ENCODE data around the gene LIMS2.

Gene LIMS2, protein sequence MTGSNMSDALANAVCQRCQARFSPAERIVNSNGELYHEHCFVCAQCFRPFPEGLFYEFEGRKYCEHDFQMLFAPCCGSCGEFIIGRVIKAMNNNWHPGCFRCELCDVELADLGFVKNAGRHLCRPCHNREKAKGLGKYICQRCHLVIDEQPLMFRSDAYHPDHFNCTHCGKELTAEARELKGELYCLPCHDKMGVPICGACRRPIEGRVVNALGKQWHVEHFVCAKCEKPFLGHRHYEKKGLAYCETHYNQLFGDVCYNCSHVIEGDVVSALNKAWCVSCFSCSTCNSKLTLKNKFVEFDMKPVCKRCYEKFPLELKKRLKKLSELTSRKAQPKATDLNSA
- 0 to 8.4 (median 2.0) reads per million in 17 experiments for total RNA-seq

DNA sequence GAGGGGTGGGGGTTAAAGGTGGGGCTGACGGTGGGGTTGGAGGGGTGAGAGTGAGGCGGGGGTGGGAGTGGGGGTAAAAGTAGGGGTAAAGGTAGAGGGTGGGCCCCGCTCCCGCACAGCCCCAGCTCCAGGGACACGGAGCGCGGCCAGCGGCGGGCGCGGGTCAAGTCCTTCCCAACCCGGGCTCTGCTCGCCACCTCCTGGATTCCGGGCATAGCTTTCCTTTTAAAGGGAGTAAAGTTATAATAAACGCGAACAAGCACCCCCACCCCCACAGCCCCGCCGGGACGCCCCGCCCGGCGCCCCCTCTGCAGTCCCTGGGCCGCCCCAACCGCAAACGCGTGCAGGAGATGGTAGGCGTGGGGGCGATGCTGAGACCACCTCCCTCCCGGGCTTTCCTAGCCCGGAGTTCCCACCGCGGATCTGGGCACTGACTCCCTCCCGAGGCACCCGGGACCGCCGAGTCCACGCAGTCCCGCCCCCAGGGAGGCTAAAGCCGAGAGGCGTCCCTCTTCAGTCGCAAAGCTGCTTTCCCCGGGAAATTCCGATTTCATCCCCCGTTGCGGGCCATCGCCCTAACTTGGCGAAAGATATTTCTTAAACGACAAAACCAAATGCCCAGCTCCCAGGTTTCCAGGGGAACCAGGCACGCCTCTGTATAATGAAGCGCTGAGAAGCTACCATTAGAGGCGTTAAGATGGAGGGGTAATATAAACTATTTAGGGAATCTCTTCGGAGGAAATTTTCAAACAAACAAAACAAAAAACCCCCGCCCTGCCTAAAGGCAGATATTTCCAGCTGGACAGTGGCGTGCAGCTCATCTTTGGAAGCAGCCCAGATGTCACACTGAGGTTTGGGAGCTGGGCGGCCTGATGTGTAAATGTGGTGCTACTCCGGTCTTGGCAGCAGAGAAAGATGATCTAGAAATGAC lies at the start of gene LIMS2:
Gene LIMS2, minus strand, starts transcription at position 200 of the 931 bp plus-strand sequence. CDS start 506 bp downstream, outside the sequence.
- DNase-seq = peak in 3 of 4 experiments; percentile 15 to 49 (median 31)

DNA sequence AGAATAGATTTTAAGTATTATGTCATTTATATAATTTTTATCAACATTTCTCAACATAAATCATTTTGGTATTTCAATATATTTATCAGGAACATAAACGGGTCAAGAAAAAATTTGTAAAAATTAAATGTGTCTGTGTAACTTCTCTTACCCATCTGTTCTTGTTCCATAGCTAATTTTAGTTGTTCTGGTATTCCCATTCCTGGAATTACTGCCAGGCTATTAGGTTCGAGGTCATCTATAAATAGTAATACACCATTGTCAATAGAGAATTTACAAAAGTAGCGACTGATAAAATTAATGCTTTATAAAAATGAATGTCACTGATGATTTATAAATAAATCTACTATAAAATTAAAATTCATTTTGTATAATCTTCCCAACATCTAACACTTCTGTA lies 47.5 kb upstream of the LIMS2 start:
- no peak for DNase-seq

DNA sequence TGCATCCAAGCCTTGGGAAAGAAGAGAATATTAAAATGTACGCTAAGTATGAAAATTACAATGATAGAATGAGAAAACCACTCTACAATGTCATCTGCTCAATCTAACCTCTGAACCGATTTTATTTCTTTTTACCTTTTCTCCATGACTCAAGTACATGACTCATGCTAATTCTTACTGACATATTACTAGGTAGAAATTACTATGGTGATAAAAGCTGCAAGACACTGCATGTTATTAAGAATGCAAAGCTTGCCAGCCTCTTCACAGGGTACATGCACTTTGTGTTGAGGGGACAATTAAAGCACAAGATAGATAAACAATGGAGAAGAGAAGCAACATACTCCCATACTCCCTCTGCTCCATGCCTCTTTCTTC lies 46.6 kb upstream of the LIMS2 start:
- no peak for DNase-seq

DNA sequence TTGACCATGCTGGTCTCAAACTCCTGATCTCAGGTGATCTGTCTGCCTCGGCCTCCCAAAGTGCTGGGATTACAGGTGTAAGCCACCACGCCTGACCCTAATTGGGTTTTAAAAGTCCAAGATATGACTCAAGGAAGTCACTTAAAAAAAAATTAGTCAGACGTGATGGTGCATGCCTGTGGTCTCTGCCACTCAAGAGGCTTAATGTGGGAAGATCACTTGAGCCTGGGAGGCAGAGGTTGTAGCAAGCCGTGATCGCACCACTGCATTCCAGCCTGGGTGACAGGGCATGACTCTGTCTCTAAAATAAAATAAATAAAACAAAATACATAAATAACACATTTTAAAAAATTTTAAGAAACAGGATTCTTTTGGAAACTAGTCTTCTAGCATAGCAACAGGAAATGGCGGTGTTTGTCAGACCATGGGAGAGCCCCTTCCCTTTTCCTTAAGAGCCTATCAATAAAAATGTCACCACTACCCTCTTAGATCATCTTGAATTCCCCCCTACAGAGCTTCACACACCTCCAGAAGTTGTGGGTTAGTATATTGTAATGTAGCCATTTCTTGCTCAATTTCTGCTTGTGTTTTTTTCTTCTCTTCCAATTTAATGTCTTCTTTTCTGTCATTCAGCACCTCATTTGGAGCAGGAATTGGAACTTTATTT lies 46.1 kb upstream of the LIMS2 start:
- DNase-seq = no peak

DNA sequence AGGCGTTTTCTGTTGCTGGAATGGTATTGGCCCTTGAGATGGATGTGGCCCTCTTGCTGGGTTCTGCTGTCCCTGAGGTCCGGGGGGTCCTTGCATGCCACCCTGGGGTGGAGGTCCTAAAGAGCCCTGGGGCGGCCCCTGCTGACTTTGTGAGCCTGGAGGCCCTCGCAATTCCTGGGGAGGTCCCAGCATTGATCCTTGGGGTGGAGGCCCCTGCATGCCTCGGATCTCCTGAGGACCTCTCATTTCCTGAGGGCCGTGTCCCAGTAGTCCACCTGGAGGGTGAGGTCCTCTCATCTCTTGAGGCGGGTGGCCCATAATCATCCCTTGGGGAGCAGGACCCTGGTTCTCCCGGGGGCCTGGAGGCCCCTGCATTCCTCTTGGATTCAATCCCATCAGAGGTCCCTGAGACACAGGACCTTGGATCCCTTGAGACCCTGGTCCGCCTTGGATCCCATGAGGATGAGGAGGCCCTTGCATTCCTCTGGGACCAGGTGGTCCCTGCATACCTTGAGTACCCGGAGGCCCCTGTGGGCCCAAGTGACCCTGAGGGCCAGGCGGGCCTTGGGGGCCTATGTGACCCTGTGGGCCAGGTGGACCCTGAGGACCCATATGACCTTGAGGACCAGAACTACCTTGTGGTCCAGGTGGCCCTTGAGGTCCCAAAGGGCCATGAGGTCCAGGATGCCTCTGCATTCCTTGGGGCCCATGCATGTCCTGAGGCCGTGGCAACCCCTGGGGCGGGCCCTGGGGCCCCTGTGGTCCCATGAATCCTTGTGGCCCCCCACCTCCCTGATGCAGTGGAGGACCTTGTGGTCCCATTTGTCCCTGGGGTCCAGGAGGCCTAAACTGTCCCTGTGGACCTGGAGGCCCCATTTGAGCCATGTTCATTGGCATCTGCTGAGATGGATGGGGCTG lies 44.2 kb upstream of the LIMS2 start:
- no peak for DNase-seq

DNA sequence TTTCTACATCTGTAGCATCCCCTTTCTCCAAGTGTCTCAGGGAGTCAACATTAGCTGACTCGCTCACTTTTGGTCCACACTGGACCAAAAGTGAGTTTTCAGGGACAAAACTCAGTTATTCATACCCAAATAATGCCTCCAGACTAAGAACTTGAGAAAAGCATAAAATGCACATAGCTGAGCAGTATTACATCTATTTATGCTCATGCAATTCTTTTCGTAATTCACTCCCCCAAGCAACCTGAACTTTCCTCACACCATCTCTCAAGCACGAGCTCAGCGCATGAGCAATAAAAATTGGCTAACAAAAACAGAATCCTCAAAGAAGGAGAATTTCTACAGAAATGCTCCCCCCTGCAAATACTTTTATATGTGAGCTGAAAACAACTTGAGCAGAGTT lies 42.9 kb upstream of the LIMS2 start:
- no peak for DNase-seq

DNA sequence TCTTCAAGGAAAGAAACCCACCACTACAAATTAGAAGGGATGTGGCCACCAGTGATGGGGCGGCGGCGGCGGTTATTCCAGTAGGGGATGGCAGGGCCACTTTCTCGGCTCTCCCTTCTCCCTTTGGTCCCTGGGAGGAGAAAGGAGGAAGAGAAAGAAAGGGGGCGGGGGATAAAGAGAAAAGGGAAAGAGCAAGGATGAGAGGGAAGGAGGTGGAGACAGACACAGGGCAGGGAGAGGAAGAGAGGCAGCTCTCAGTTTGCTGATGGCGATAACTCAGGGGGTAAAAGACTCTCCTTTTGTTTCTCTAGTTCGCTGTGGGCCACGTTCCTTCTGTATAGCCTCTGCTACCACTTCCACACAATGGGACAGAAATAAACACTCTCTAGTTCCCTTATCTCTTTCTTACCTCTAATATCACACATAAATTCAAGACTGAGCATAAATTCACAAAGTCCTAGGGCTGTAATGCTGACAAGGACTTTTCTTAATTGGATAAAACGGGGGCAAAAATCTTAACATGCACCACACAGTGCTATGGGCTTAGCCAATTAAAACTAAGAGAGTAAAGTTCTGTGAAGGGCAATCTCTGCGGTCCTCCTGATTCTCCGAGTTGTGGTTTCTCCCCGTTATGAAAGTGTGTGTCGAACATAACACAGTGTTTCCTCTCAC lies 40.6 kb upstream of the LIMS2 start:
- no peak for DNase-seq

DNA sequence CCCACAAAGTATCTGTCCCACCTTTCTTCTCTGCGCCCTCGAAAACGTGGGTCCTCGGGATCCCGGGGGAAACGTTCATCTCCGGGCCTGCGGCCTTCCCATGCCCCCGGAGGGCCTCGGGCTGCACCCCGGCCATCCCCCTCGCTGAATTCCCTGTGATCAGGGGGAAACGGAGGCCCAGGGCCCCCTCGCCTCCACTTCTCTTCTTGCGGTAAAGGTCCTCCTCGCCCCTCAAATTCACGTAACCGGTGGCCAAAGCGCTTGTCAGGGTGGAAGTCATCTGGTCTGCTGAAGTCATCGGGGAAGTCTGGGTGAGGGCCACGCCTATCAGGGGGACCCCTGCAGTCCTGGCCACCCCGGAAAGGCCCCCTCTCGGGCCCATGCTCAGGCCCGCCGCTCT lies 38.2 kb upstream of the LIMS2 start:
- DNase-seq = no peak

DNA sequence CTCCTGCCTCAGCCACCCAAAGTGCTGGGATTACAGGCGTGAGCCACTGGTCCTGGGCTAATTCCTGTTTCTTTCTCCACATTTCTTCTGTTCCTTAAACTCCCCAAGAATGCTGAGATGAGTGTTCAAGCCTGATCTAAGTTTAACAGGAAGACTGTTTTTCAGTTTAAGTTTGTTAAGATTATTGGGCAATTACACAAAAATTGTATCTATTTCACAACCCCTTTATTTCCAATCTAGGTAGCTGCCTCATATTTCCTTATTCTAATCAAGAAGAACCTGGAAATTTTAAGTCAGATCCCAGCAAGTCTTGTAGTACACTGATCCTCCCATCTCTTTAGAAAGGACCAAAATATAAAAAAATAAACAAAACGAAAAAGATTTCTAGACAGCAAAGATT lies 37.7 kb upstream of the LIMS2 start:
- peak in 2 of 4 experiments; percentile 26 to 34 for DNase-seq

DNA sequence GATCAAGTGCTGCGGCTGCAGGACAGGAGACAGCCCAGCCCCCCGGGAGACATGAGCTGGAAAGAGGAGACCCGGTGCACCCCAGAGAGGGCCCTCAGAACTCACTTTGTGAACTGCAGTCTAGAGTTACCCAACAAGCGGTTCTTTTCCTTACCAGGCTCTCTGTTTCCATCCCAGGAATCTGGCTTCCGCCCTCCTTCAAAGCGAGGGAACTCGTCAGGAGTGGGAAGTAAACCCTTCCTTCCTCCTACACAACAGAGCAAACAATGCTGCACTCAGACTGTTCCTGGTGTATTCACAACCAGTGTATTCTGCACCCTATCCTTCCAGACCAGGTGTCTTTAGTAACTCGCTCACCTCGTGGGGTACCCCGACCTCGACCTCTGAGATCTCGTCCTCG lies 34.0 kb upstream of the LIMS2 start:
- DNase-seq = no peak

DNA sequence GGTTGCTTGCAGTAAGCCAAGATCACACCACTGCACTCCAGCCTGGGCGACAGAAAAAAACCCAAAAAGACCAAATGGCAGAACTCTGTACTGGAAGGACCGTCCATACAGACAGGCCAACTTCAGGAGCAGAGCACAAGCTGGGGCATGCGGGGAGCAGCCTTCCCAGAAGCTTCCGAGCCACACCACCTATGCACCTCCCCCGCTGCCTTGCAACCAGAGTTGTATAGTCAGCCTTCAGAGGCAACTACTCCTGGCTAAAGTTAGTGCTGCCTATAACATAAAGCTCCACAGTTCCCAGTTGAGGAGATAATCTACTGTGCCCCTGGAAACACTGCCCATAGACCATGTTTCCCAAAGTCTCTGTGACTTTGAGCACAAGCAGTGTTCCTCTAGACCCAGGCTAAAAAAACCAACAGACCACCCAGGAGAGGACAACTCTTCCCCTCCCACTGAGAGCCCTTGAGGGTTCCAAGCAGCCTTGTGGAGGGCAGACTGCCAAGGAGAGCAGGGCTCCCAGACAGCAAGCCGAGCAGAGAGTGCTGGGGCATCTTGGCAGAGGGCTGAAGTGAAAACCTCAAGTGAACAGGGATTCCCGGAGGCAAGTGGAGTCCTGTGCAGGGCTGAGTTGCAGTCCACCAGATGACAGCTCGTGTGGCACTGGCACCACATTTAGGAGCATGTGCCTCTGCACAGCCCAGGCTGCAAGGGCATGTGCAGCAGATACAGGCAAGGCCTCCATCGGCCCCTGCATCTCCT lies 32.7 kb upstream of the LIMS2 start:
- DNase-seq = no peak

DNA sequence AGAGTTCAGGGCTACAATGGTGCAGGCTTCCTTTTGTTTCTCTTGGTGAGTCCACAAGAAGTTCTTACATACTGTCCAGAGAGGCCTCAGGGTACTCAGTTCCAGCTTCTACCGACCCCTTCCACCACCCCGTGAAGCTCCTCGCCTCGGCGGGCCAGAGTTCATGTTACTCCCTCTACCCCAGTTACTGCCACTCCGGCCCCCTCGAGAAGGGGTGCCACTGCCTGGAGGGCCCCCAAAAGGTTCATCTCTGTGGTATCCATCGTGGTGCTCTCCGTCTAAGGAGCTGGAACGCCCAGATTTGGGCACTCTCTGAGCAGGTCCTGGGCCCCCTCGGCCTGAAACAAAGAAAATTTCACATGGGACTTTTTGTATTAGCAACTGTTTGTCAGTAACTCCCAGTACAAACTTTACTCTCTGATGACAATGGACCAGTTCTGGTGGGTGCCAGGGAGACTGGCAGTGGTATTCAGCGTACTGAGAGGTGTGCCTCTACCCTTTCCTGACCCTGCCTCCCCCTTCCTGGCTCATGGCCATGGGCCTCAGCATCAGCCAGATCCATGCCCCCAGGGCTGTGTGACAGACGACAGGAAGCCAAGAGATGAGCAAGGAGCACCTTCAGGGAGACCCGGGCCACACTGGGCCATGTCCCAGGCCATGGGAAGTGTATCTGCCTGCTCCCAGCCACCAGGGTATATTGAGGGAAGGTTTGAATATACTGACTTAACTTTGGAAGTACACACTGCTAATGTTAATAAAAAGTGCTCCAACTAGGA lies 31.1 kb upstream of the LIMS2 start:
- no peak for DNase-seq

DNA sequence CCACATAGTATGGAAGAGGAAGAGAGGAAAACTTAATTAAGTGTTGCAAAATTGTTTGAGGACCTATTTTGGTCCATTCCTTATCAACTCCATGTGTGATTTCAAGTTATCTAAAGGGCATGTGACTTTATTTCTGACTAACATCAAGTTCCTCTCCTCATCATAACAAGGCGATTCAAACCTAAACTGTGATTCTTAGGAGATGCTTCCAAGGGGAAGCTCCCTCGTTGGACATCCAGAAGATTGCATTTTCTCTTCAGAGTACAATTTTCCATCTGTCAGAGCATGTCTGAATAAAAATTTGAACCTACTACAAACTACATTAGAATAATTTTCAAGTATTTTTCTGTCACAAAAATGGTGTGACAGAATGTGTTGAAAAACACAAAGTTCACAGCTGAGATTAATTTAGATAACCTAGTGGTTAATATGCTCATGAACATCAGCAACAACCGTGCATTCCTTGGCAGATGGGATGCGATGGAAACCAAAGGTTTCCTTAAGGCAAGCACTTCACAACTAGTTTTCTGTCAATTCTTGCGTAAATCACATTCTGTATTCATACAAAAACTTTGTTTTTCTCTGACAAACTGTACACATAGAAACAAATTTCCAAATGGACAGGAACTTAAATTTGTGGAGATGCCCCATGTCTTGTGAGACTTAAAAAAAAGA lies 30.2 kb upstream of the LIMS2 start:
- peak; percentile 23 to 60 (median 36) for DNase-seq

DNA sequence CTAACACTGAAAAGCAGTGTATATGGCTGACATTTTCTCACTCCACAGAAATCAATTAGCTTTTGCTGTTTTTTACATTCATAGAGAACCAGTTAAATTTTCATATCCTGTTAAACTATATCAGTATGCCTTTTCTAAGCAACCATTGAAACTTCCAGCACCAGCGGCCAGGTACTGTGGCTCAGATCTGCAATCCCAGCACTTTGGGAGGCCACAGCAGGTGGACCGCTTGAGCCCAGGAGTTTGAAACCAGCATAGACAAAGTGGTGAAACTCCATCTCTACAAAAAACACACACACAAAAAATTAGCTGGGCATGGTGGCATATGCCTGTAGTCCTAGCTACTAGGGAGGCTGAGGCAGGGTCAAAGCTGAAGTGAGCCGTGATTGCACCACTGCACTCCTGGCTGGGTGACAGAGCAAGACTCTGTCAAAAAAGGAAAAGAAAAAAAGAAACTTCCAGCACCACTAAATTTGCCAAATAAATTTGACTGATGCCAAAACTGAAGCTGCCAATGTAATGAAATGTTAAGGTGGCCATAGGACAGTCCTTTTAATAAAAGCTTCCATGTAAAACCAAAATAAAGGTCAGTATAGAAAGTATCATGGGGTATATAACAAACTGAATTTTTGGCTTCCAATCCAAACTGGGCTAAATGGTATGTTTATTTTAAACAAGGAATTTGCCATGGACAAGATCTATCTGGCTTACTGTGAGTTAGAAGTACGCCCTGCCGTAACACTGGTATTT lies 29.5 kb upstream of the LIMS2 start:
- DNase-seq = no peak

DNA sequence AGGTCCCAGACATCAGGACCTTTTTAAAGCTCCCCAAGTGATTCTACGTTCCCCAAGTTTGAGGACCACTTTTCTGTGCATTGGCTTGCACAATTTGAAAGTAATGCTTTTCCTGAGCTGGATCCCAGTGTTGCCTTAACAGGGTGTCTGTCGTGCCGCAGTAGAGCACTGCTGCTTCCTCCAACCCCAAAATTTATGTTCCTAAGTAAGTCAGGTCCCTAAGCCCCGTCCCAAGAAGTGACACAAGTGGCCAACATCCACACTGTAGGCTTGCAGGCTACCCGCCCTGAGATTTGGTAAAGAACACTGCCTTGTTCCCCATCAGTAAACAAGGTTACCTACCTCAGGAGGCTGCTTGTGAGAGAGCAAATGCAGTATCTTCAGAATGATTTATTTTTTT lies 28.0 kb upstream of the LIMS2 start:
- no peak for DNase-seq

DNA sequence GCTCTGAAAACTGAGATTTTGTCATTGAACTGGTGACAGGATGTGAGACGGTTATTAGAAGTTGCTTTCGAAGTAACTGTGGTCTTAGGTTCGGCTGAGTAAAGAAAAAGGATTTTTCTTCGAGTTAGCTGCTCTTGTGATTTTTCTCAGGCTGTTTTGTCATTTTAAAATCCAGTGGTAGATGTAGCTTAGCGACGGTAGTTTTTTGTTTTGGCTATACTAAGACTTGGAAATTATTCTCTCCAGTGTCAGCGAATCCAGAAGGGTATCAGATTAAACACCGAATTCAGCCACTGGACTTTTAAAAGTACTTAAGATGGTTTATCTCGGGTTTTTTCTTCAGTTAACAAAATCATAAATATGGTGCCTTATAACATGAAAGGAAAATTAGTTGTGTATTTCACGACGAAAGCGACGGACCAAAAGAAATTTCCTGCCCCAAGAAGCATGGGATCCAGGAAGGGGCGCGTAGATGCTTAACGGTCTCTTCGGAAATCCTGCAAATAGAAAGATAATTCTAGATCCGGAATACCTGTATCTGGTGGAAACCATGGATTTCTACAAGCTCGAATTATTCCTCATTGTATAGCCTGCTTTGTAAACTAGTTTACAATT lies 27.2 kb upstream of the LIMS2 start:
- DNase-seq = no peak

DNA sequence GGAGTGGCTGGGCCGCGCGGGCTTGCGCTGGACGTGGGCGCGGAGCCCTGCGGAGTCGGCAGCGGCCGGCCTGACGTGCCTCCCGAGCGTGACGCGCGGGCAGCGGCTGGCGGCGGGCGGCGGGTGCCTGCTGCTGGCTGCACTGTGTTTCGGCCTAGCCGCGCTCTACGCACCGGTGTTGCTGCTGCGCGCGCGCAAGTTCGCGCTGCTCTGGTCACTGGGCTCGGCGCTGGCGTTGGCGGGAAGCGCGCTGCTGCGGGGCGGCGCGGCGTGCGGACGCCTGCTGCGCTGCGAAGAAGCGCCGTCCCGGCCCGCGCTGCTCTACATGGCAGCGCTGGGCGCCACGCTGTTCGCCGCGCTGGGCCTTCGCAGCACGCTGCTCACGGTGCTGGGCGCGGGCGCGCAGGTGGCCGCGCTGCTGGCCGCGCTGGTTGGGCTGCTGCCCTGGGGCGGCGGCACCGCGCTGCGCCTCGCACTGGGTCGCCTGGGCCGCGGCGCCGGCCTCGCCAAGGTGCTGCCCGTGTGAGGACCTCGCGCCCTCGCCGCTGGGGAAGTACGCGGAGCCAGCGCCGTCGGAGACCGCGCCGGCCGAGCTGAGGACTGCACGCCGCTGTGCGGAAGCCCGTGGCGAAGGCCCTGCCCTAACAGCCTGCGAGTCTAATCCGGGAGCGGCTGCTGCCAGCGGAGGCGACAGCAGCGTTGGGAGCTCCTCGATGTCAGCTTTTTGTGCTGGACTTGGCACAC lies 26.5 kb upstream of the LIMS2 start:
- peak; percentile 88 to 93 (median 92) for DNase-seq
